H1 (cell line): ENCODE measurements around the gene TNIP1. TPM values are rescaled to one million over a fixed set of nuclear protein-coding genes. Genes with fewer than 3 reads are reported as not detected.

Source experiments
- CTCF ChIA-PET: fragments of 300-600 bp; sonication (Branson Sonifier 250); formaldehyde crosslinking; loops from one replicate; lab custom pipeline; 2021; ENCODE audit not compliant: partially characterized antibody; lab: Charles Lee
- POLR2A ChIA-PET: fragments of 300-600 bp; sonication (Branson Sonifier 250); formaldehyde crosslinking; loops from one replicate; lab custom pipeline; 2021; ENCODE audit warnings: inconsistent platforms; ENCODE audit not compliant: partially characterized antibody; lab: Charles Lee
- DNase-seq, 2 experiments: peaks; one replicate each; pipeline versions ENCODE4 v3.0.0 to v3.0.0-alpha.2; 2010 to 2022; ENCODE audit warnings: low spot score in 2 of 2, low read depth in 1 of 2, mixed read lengths in 1 of 2
- FAIRE-seq: peaks from 2 replicates; lab custom pipeline; 2011; peaks lifted over from hg19 to GRCh38; lab: Jason Lieb, UNC
- H2AFZ ChIP-seq: 2 replicates; pipeline ENCODE4 v1.8.1; 2012; ENCODE audit warnings: low read length, inconsistent platforms
- H2AK5ac ChIP-seq: 2 replicates; pipeline ENCODE4 v1.6.1; 2013; ENCODE audit warnings: low read depth, low read length
- H2BK120ac ChIP-seq: replicated peaks from 2 replicates; pipeline ENCODE3; 2013; ENCODE audit warnings: low read depth, low read length, inconsistent platforms
- H2BK12ac ChIP-seq: 2 replicates; pipeline ENCODE4 v1.6.1; 2013; ENCODE audit warnings: low read depth, low read length
- H2BK15ac ChIP-seq: 2 replicates; pipeline ENCODE4 v1.6.1; 2013; ENCODE audit warnings: low read length
- H2BK20ac ChIP-seq: 2 replicates; pipeline ENCODE4 v1.6.1; 2013; ENCODE audit warnings: low read length
- H2BK5ac ChIP-seq: 2 replicates; pipeline ENCODE4 v1.6.1; 2013; ENCODE audit warnings: low read depth, low read length
- H3K14ac ChIP-seq: 2 replicates; pipeline ENCODE4 v1.6.1; 2013; ENCODE audit warnings: inconsistent platforms; ENCODE audit not compliant: insufficient read length
- H3K18ac ChIP-seq: 2 replicates; pipeline ENCODE4 v1.6.1; 2013; ENCODE audit warnings: low read length; ENCODE audit errors: extremely low read depth
- H3K23ac ChIP-seq: 2 replicates; pipeline ENCODE4 v1.6.1; 2013; ENCODE audit warnings: inconsistent platforms; ENCODE audit not compliant: insufficient read length
- H3K23me2 ChIP-seq: 2 replicates; pipeline ENCODE4 v1.6.1; 2013; ENCODE audit warnings: low read depth, low read length
- H3K27ac ChIP-seq: 2 replicates; pipeline ENCODE4 v1.6.1; 2011; ENCODE audit warnings: low read depth, low read length, inconsistent platforms
- H3K27me3 ChIP-seq, 4 experiments: replicated peaks in 1 of 4; 1 replicate in 1 of 4; 2 replicates in 3 of 4; pipeline versions ENCODE4 v1.6.1 to v1.8.1; 2011 to 2013; ENCODE audit warnings: low read length in 3 of 4, mild to moderate bottlenecking in 3 of 4, inconsistent platforms in 2 of 4, mixed read lengths in 2 of 4, moderate library complexity in 1 of 4; ENCODE audit not compliant: control insufficient read depth in 3 of 4, insufficient read depth in 3 of 4; ENCODE audit errors: extremely low read depth in 1 of 4
- H3K36me3 ChIP-seq, 4 experiments: 2 replicates each; pipeline versions ENCODE4 v1.6.1 to v1.8.1; 2011 to 2013; ENCODE audit warnings: mild to moderate bottlenecking in 4 of 4, low read length in 3 of 4, moderate library complexity in 2 of 4, control low read depth in 1 of 4, inconsistent platforms in 1 of 4; ENCODE audit not compliant: insufficient read depth in 4 of 4, control insufficient read depth in 2 of 4
- H3K4ac ChIP-seq: replicated peaks from 2 replicates; pipeline ENCODE3; 2013; ENCODE audit warnings: low read length, low read depth, mixed read lengths, inconsistent platforms; ENCODE audit not compliant: insufficient read length
- H3K4me1 ChIP-seq, 4 experiments: replicated peaks in 1 of 4; 1 replicate in 1 of 4; 2 replicates in 3 of 4; pipeline versions ENCODE4 v1.6.1 to v1.8.1; 2011 to 2013; ENCODE audit warnings: low read length in 3 of 4, inconsistent platforms in 2 of 4, mixed read lengths in 1 of 4; ENCODE audit not compliant: insufficient read depth in 4 of 4, control insufficient read depth in 3 of 4
- H3K4me2 ChIP-seq, 2 experiments: 2 replicates each; pipeline versions ENCODE4 v1.6.1 to v1.8.1; 2011 to 2013; ENCODE audit warnings: low read depth in 2 of 2, low read length in 2 of 2, control low read depth in 1 of 2, inconsistent platforms in 1 of 2, mild to moderate bottlenecking in 1 of 2; ENCODE audit not compliant: insufficient read depth in 1 of 2
- H3K4me3 ChIP-seq, 4 experiments: fragments of 200-600, 300-600 bp in 1 of 4; sonication (generic), shearing (Covaris generic), sonication (Bioruptor Twin) in 1 of 4; 2 replicates each; pipeline versions ENCODE4 v1.5.1 to v1.8.1; 2011 to 2016; ENCODE audit warnings: low read length in 4 of 4, low read depth in 3 of 4, control low read depth in 2 of 4, inconsistent platforms in 2 of 4, mild to moderate bottlenecking in 2 of 4, mixed read lengths in 1 of 4, moderate library complexity in 1 of 4; ENCODE audit not compliant: insufficient read depth in 2 of 4; ENCODE audit errors: extremely low read depth in 1 of 4
- H3K56ac ChIP-seq: replicated peaks from 2 replicates; pipeline ENCODE3; 2013; ENCODE audit warnings: low read depth, mild to moderate bottlenecking, mixed read lengths, low read length, inconsistent platforms; ENCODE audit not compliant: insufficient read length
- H3K79me1 ChIP-seq: 2 replicates; pipeline ENCODE4 v1.6.1; 2013; ENCODE audit warnings: low read depth, low read length, control low read depth
- H3K79me2 ChIP-seq, 2 experiments: 2 replicates each; pipeline versions ENCODE4 v1.6.1 to v1.8.1; 2012 to 2013; ENCODE audit warnings: low read length in 2 of 2, mild to moderate bottlenecking in 2 of 2, inconsistent platforms in 1 of 2; ENCODE audit not compliant: insufficient read depth in 2 of 2, control insufficient read depth in 1 of 2
- H3K9ac ChIP-seq, 4 experiments: replicated peaks in 1 of 4; 1 replicate in 1 of 4; 2 replicates in 3 of 4; pipeline versions ENCODE4 v1.6.1 to v1.8.1; 2011 to 2013; ENCODE audit warnings: low read depth in 3 of 4, low read length in 3 of 4, control low read depth in 2 of 4, mild to moderate bottlenecking in 2 of 4, moderate library complexity in 2 of 4, inconsistent platforms in 1 of 4; ENCODE audit errors: extremely low read depth in 1 of 4
- H3K9me3 ChIP-seq, 2 experiments: 2 replicates each; pipeline versions ENCODE4 v1.6.1 to v1.8.1; 2012 to 2013; ENCODE audit warnings: mild to moderate bottlenecking in 2 of 2, moderate library complexity in 2 of 2, control low read depth in 1 of 2, inconsistent platforms in 1 of 2, low read depth in 1 of 2, low read length in 1 of 2, mixed read lengths in 1 of 2; ENCODE audit not compliant: insufficient read depth in 2 of 2
- H4K20me1 ChIP-seq, 2 experiments: replicated peaks in 1 of 2; 2 replicates each; pipeline versions ENCODE3 to v1.8.1; 2011 to 2013; ENCODE audit warnings: inconsistent platforms in 2 of 2, low read length in 2 of 2, mild to moderate bottlenecking in 1 of 2; ENCODE audit not compliant: insufficient read depth in 2 of 2, control insufficient read depth in 1 of 2
- H4K5ac ChIP-seq: 2 replicates; pipeline ENCODE4 v1.6.1; 2013; ENCODE audit warnings: low read length, low read depth, mixed read lengths, inconsistent platforms; ENCODE audit not compliant: insufficient read length
- H4K8ac ChIP-seq: 2 replicates; pipeline ENCODE4 v1.8.0; 2013; ENCODE audit warnings: mild to moderate bottlenecking, moderate library complexity, low read length, inconsistent platforms; ENCODE audit not compliant: insufficient read depth; ENCODE audit errors: extremely low read depth
- H4K91ac ChIP-seq: replicated peaks from 2 replicates; pipeline ENCODE3; 2013; ENCODE audit warnings: low read length, mixed read lengths, inconsistent platforms; ENCODE audit not compliant: insufficient read length
- CBX5 ChIP-seq: fragments of 300-800, 300-1000 bp; sonication (generic); IDR thresholded peaks from 2 replicates; pipeline ENCODE4 v1.7.1; 2016; ENCODE audit warnings: antibody characterized with exemption, low read length, low read depth
- EZH2 ChIP-seq: fragments of 200-600 bp; sonication (generic); IDR thresholded peaks from 2 replicates; pipeline ENCODE4 v1.7.1; 2012; ENCODE audit warnings: low read depth, mild to moderate bottlenecking, moderate library complexity, low read length, inconsistent platforms; ENCODE audit not compliant: severe bottlenecking
- RBBP5 ChIP-seq: IDR thresholded peaks from 2 replicates; pipeline ENCODE4 v1.7.1; 2012; ENCODE audit warnings: low read depth, mild to moderate bottlenecking, inconsistent platforms, low read length, moderate library complexity, borderline replicate concordance
- WGBS, 2 experiments: shearing (Covaris generic) in 1 of 2; methylation state at CpG; one replicate each; pipeline versions ENCODE4 v1.1.6 to v1.1.7; 2013 to 2015; ENCODE audit warnings: low lambda C conversion rate in 2 of 2, mixed read lengths in 2 of 2, inconsistent platforms in 1 of 2, low coverage in 1 of 2, missing lambda C conversion rate in 1 of 2; ENCODE audit not compliant: insufficient replicate concordance in 2 of 2, insufficient coverage in 1 of 2, insufficient read length in 1 of 2; ENCODE audit errors: extremely low coverage in 1 of 2, missing lambda C conversion rate in 1 of 2; 5-methylcytosine and 5-hydroxymethylcytosine counted together
- polyA plus RNA-seq, 7 experiments: library from polyadenylated mRNA; depleted of rRNA in 3 of 7; stranded (reverse) in 5 of 7; unstranded in 2 of 7; fragments of >200 nt in 5 of 7; fragments of 200-250 nt in 2 of 7; gene quantifications; 1 replicate in 5 of 7; 2 replicates in 1 of 7; 4 replicates in 1 of 7; pipeline versions ENCODE4 v1.2.1 to v1.2.3, GENCODE V29; 2011 to 2013; ENCODE audit warnings: missing spikeins in 2 of 7, mixed read lengths in 2 of 7
- total RNA-seq: library from RNA; stranded (reverse); fragmentation: NEBNext Ultra II Directional; extraction: Animal tissue kit (Norgen Biotek cat#: 25700); gene quantifications from 2 replicates; pipeline ENCODE4 v1.2.1, GENCODE V29; 2021

Gene TNIP1
- total and polyA plus RNA-seq, 2 of the 8 experiments (the other 6 are each of a cell fraction or from before 2014, with no cell fraction given), result 14.2 to 31.9 TPM

GRCh38 chr5:151121665-151122064 lies 40.8 kb upstream of the TNIP1 start:
- Histone ChIP-seq H2BK15ac (no peak overlapping the region), H3K4me2 (no peak overlapping the region), H3K14ac (no peak overlapping the region), H4K20me1 (peaks cover 2 to 3% of the 10 kb centered on the region in 2 experiments), H4K5ac (no peak overlapping the region), H4K8ac (no peak overlapping the region), H3K27me3 (no peaks in the 10 kb centered on the region), H2BK5ac (no peak overlapping the region), H3K18ac (no peak overlapping the region), H3K27ac (no peak overlapping the region), H3K56ac (no peak overlapping the region), H2BK120ac (no peak overlapping the region), H2BK12ac (no peak overlapping the region), H2AFZ (no peak overlapping the region), H2BK20ac (no peak overlapping the region), H4K91ac (no peak overlapping the region), H3K79me1 (no peaks in the 10 kb centered on the region), H3K4ac (no peak overlapping the region), H3K4me1 (peaks cover 0 to 3% (median 0%) of the 10 kb centered on the region in 4 experiments; a peak in 3 of 7 replicates), H3K9ac (no peak overlapping the region), H2AK5ac (no peak overlapping the region), H3K36me3 (peaks cover 8 to 21% (median 19%) of the 10 kb centered on the region in 4 experiments; a peak in 7 of 8 replicates), H3K4me3 (no peak overlapping the region), H3K23ac (no peak overlapping the region), H3K9me3 (no peaks in the 10 kb centered on the region), H3K23me2 (no peaks in the 10 kb centered on the region; the same call in 1 of the 2 replicates), H3K79me2 (no peaks in the 10 kb centered on the region)
- FAIRE-seq, result no peak
- DNase-seq, result no peak
- POLR2A ChIA-PET, result no interaction called here
- 89% methylated on average over 5 of the region's 5 CpGs; no CpG with 5 or more reads in 1 of the 2 experiments for WGBS, 2 experiments
- CTCF ChIA-PET, result interaction anchor here (0.8 to 39.8 kb wide), 9 partner anchors 11 to 120 kb away, joined by 3 to 810 read pairs (median 4); partner anchors contain the start of gene ANXA6
- TF ChIP-seq RBBP5 (no peak), CBX5 (no peak), EZH2 (no peak)
